Measurements from ENCODE around the gene HCN2.
A peak's percentile ranks its signal among the peaks of the same experiment; 100 is the strongest.
"Not testable (repeated sequence)": the region's sequence is repeated elsewhere in the genome, so short reads cannot be mapped to it uniquely, and the experiment has no call there.

Gene HCN2

DNA sequence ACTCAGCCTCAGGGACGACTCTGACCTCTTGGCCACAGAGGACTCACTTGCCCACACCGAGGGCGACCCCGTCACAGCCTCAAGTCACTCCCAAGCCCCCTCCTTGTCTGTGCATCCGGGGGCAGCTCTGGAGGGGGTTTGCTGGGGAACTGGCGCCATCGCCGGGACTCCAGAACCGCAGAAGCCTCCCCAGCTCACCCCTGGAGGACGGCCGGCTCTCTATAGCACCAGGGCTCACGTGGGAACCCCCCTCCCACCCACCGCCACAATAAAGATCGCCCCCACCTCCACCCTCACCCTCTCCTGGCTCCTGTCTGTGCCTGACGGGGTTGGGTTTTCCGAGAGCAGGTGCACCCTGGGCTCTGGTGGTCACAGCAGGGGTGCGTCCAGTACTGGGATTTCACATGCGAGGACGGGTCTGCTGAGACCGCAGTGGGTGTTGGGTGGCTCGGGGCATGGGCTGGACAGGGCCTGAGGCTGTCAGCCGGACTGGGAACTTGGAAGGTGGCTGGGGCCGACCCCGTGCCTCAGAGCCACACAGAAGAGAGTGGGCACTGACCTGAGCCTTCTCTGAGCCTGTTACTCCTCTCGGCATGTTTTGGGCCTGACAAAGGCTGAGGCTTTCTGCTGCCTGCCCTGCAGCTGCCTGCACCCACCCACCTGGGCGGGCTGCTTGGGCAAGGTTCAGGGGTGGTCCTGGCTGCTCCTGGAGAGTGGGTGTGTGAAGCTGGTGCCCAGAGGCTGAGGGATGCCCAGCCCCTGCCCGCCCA lies 6.3 kb upstream of the HCN2 start:
- no peak overlapping the region for H3K4me3 ChIP-seq (ENCODE audit: low read length)
- DNase-seq (ENCODE audit: low read depth) = no peak
- TF ChIP-seq, protein P1, sequence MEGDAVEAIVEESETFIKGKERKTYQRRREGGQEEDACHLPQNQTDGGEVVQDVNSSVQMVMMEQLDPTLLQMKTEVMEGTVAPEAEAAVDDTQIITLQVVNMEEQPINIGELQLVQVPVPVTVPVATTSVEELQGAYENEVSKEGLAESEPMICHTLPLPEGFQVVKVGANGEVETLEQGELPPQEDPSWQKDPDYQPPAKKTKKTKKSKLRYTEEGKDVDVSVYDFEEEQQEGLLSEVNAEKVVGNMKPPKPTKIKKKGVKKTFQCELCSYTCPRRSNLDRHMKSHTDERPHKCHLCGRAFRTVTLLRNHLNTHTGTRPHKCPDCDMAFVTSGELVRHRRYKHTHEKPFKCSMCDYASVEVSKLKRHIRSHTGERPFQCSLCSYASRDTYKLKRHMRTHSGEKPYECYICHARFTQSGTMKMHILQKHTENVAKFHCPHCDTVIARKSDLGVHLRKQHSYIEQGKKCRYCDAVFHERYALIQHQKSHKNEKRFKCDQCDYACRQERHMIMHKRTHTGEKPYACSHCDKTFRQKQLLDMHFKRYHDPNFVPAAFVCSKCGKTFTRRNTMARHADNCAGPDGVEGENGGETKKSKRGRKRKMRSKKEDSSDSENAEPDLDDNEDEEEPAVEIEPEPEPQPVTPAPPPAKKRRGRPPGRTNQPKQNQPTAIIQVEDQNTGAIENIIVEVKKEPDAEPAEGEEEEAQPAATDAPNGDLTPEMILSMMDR (conservative IDR thresholded peaks at IDR 0.05; ENCODE audit: low read length) = no peak

DNA sequence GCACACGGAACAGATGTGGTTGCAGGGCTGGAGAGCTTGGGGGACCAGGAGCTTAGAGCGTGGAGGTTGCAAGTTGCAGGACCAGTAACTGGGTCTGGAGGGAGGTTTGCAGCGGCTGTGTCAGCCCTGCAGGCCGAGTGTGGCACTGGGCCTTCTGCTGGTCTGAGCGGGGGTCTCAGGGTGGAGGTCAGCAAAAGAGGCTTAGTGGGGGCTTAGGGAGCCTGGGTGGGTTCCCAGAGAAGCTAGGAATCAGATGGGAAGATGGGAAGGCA lies 5.8 kb upstream of the HCN2 start:
- no peak overlapping the region for H3K4me3 ChIP-seq (ENCODE audit: low read length)
- no peak for DNase-seq (ENCODE audit: low read depth)
- TF ChIP-seq, protein P1 (conservative IDR thresholded peaks at IDR 0.05; ENCODE audit: low read length) = no peak

DNA sequence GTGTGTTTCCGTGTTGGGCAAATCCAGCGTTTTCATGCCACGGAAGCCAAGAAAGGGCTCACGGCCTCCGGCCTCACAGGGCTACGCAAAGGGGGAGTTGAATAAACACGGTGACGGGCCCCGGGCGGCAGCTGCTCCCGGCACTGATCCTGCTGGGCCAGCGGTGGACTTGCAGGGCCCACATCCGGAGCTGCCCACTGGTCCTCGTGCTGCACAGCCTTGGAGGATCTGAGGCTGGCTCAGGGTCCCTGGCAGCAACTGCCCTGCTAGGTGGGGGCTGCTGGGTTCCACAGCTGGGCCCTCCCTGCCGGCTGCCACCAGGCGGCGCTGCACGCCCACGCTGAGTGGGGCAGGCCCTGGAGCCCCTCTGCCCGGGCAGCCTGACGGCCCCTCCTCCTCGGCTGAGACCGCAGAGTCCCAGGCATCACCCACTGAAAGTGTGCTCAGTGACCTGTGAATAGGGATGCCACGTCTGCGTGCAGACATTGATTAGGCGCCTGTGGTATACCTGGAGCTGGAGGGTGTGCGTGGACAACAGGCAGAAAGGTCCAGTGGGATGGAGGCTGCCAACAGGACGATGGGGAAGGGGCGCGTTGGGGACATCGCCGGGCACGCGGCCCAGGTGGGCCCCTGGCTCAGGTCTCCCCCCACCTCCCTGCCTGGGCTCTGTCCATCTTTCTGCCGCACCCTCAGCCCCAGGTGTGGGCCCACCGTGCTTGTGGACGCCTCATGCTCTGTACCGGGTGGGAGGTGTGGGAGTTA lies 5.3 kb upstream of the HCN2 start:
- no peak for DNase-seq (ENCODE audit: low read depth)
- H3K4me3 ChIP-seq (ENCODE audit: low read length) = no peak overlapping the region
- TF ChIP-seq, protein P1 (conservative IDR thresholded peaks at IDR 0.05; ENCODE audit: low read length) = peak; percentile 71

DNA sequence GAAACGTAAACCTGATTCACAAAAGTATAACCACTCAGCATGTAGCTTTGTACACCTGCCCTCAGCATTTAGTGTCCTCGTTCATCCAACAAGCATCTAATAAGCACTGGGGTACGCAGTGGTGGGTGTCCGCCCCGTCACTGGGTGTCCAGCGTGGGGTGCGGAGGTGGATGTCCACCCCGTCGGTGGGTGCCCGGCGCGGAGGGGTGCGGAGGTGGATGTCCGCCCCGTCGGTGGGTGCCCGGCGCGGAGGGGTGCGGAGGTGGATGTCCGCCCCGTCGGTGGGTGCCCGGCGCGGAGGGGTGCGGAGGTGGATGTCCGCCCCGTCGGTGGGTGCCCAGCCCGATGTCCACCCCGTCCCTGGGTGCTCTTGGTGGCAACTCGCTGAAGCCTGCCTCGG lies 4.5 kb upstream of the HCN2 start:
- not testable (repeated sequence) for H3K4me3 ChIP-seq (ENCODE audit: low read length); DNase-seq (ENCODE audit: low read depth)

DNA sequence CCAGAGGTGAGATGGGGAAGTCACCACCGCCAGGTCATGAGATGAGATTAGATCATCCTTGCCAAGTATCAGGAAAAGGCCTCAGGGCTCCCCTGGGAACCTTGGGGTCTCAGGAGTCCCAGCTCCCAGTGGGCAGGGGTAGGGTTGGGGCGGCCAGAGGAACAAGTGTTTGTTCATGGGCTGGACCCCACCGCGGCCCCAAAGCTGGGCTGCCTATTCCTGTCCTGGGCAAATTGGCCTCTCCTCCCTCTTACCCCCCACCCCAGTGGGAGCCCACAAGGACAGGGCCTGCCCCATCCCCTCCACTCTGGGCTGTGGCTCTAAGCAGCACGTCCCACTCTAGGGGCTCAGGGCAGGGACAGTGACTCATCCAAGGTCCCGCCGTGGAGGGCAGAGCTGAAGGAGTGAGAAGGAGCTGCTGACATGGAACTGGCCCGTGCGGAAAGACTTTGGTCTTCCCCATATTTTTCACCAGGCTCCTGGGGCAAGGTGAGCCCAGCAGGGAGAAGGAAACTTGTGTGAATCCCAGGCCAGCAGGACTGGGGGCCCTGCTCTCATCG lies 4.0 kb upstream of the HCN2 start:
- no peak overlapping the region for H3K4me3 ChIP-seq (ENCODE audit: low read length)
- TF ChIP-seq, protein P1 (conservative IDR thresholded peaks at IDR 0.05; ENCODE audit: low read length) = no peak
- no peak for DNase-seq (ENCODE audit: low read depth)

DNA sequence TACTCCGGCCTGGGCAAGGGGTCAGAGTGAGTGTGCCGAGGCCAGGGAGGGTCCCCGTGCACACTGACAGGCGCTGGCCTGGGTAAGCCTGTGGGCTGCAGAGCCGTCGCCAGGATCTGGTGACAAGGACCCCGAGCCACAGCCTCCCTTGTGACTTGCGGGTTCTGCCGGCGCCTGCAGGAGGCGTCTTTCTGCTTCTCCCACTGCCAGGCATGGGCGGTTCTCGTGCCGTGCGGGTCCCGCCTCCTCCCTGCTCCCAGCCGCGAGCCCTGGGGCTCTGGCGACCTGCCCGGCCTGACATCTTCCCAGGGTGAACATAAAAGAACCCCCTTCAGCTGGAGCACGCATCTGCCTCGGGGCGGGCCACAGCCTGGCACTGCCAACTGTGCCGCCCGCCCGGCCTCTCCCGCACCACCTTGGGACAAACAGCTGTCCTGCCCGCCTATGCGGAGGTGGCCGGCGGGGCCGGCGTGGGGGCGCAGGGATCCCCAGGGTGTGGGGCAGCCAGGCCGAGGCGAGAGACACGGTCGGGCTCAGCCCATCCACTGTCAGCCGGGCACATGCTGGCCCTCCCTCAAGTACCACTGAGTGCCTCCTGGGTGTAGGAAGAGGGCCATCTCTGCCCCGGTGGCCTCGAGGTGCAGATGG lies 1.5 kb upstream of the HCN2 start:
- no peak overlapping the region for H3K4me3 ChIP-seq (ENCODE audit: low read length)
- TF ChIP-seq, protein P1 (conservative IDR thresholded peaks at IDR 0.05; ENCODE audit: low read length) = peak; percentile 62
- peak; percentile 76 for DNase-seq (ENCODE audit: low read depth)

Data from AG10803 (cell line).